D721Med (cell line): ENCODE measurements around the gene SYTL2.
"Not testable (repeated sequence)": the region's sequence is repeated elsewhere in the genome, so short reads cannot be mapped to it uniquely, and the experiment has no call there.

Experiments used
- DNase-seq: peaks from one replicate; pipeline ENCODE4 v3.0.0; 2011; ENCODE audit warnings: low spot score; ENCODE audit not compliant: insufficient read length
- FAIRE-seq: peaks from 2 replicates; lab custom pipeline; 2011; peaks lifted over from hg19 to GRCh38; lab: Jason Lieb, UNC
- TF ChIP-seq, protein P1 (sequence below): IDR thresholded peaks from 2 replicates; pipeline ENCODE4 v1.5.1; 2012; ENCODE audit warnings: mild to moderate bottlenecking, control low read depth; ENCODE audit not compliant: insufficient read depth; ENCODE audit errors: missing control alignments

SYTL2 gene

DNA sequence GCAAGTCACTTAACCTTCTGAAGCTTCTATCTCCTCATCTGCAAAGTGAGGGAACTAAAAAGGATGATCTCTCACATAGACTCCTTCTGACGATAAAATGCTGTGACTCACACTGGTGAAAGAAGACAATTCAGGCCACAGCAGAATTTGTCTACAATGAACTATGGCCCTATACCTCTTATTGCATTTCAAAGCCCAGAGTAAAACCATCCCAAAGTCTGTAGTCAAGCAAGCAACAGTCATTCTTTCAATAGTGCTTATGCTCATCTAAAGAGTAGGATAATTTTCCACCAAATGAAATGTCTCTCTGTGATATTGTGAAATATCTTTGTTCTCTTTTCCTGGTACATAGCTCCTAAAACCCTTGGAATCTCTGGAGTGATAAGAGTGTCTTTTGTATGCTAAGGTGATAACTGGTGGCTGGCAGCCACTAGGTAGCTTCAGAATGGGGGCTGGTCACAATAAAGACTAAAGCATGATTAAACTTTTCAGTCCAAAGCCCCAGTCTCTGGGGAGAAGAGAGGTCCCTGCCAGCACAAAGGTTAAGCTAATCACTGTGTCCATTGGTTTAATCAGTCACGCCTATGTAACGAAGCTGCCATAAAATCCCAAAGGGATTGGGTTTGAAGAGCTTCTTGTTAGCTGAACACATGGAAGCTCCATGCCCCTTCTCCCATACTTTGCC is 30.8 kb downstream of the SYTL2 start:
- FAIRE-seq (no peak), DNase-seq (no peak)
- TF ChIP-seq, protein P1, sequence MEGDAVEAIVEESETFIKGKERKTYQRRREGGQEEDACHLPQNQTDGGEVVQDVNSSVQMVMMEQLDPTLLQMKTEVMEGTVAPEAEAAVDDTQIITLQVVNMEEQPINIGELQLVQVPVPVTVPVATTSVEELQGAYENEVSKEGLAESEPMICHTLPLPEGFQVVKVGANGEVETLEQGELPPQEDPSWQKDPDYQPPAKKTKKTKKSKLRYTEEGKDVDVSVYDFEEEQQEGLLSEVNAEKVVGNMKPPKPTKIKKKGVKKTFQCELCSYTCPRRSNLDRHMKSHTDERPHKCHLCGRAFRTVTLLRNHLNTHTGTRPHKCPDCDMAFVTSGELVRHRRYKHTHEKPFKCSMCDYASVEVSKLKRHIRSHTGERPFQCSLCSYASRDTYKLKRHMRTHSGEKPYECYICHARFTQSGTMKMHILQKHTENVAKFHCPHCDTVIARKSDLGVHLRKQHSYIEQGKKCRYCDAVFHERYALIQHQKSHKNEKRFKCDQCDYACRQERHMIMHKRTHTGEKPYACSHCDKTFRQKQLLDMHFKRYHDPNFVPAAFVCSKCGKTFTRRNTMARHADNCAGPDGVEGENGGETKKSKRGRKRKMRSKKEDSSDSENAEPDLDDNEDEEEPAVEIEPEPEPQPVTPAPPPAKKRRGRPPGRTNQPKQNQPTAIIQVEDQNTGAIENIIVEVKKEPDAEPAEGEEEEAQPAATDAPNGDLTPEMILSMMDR = no peak

DNA sequence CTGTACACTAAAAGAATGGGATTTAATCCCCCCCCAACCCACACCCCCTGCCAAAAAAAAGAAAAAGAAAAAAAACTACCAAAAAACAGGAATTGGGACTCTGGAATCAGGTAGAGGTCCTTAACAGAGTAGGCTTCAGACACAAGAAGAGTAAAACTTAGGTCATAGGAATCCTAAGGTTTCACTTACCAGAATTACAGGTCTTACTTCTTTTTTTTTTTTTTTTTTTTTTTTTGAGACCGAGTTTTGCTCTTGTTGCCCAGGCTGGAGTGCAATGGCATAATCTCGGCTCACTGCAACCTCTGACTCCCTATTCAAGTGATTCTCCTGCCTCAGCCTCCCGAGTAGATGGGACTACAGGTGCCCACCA is 33.4 kb downstream of the SYTL2 start:
- not testable (repeated sequence) for FAIRE-seq, DNase-seq

DNA sequence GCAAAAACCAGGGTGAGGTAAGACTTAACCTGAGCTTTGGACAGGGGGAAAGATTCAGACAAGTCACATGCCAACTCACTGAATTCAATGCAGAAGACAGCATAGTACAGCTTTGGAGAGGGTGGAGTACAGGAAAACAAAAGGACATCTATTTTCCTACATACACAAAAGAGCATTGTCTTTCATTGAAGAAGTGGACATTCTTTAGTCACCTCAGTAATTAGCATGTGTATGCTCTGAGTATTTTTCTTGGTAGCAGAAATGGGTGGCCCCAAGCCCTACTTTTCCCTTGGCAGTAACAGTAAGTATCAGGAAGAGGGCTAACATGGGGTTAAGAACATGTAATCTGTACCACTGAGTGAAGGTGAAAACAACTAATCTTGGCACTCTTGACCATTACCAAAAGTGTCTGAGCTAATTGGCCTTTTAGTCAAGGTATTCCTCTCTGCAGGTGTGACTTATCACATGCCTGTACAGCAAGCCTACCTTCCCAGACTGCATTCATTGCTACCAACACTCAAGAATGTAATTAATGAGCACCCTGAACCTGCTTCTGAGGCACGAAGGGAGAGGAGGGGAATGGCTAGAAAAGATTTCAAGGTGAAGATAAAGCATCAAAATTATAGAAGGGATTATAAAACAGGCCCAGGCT is 33.9 kb downstream of the SYTL2 start:
- no peak for FAIRE-seq
- DNase-seq = no peak
- TF ChIP-seq, protein P1 = no peak

DNA sequence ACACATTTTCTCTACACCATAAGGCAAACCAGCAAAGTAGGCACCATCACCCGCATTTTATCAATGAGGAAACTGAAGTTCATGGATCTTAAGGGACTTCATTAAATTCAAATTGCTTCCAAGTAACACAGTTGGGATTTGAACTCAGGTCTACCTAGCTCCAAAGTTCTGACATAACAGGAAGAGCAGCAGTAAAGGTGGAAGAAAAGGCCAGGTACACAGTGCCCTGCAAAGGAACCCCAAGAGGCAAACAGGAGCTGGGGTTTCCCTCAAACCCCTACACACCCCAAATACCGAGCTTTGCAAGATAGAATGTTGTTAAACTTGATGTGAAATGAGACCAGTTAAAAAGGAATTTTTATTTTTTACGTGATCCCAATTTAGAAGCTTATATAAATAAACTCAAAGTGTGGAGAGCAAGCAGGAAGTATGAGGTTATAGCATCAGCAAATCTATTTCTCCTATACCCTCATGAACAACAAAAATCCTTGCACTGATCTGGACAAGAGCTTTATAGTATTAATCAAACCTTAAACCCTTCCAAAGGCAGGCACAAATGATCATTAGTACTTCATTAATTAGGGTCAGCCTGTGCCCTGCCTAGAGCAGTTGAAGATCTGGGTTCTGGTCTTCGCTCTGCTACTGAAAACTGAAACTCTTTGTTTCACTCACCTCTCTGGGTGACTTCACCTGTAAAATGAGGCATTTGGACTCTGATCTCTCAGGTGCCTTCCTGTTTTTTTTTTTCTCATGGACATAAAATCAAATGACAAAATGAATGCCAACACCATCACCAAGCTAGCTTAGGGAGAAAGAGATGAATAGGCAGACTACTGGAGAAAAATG is 36.5 kb downstream of the SYTL2 start:
- TF ChIP-seq, protein P1 = no peak
- no peak for DNase-seq
- no peak for FAIRE-seq

DNA sequence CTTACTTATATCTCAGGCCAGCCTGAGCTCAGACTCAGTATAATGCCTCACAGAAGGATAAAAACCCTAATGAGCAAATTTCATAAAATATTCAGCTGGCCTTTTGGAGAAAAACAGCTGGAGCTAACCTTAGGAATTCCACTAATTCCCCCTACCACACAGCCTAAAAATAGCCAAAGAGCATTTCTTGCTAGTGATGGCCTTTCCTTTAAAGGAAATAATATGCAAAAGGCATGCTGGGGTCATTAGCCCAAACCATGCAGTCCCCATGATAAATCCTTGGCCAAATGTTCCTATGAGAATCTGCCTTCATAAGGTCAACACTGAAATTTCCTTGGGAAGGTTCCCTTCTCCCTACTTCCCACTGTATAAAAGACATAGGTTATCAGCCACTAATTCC is 38.2 kb downstream of the SYTL2 start:
- TF ChIP-seq, protein P1 = no peak
- no peak for DNase-seq
- FAIRE-seq = no peak

DNA sequence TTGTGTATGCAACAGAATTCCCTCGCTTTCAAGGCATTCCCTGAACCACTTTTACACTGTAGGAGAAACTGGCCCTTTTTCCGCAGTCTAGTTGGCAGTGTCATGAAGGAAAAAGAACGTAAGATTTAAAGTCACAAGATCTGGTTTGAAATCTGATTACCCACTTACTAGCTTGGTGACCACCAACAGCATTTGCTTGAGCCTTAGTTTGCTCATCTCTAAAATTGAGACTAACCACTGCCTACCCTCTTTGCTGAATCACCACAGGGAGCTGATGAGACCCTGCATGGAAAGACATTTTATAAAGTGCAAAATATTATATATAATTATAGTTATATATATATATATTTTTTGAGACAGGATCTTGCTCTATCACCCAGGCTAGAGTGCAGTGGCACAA is 39.4 kb downstream of the SYTL2 start:
- DNase-seq (no peak), FAIRE-seq (no peak)
- TF ChIP-seq, protein P1 = no peak

DNA sequence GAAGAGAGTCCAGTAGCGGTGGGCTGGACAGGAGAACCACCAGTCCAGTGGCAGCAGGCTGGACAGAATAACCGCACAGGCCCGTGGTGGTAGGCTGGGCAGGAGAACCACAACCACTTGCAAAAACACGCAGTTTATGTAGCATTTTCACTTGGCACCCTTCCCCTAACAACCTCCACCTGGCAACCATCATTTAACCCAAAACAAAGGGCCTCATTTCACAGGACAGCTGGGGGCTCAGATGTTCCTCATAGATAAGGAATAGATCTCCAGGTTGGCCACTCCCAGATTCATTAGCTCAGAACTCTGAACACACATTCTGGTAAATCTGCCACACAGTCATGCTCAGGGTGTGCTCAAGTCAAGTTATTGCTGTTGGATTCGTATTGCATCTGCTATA is 41.2 kb downstream of the SYTL2 start:
- DNase-seq (no peak), FAIRE-seq (no peak)
- TF ChIP-seq, protein P1 = no peak
